Prostate gland (tissue), 2 donors: ENCODE data around the gene AMPH.

Source experiments
- CTCF ChIP-seq, 4 experiments: fragments of 200-600 bp in 2 of 4; fragments of 450-650 bp in 2 of 4; sonication (generic) in 2 of 4; IDR thresholded peaks; 1 replicate in 3 of 4; 2 replicates in 1 of 4; pipeline ENCODE4 v1.5.1; 2016 to 2019; ENCODE audit warnings: antibody characterized with exemption in 4 of 4, mild to moderate bottlenecking in 2 of 4, moderate library complexity in 2 of 4
- POLR2A ChIP-seq: fragments of 450-650 bp; IDR thresholded peaks from one replicate; pipeline ENCODE4 v1.6.1; 2016; ENCODE audit warnings: antibody characterized with exemption, mild to moderate bottlenecking

GRCh38 chr7:38465956-38466355 is 165.2 kb downstream of the AMPH start:
- TF ChIP-seq CTCF (IDR thresholded peaks at IDR 0.05) (no peak), POLR2A (no peak)
